WTC11 (cell line): ENCODE results near the gene ANKRD18B.
"Not testable (repeated sequence)": the region's sequence is repeated elsewhere in the genome, so short reads cannot be mapped to it uniquely, and the experiment has no call there.

Experiments
- CREB1 ChIP-seq: sonication (generic); formaldehyde crosslinking; IDR thresholded peaks from 2 replicates; pipeline ENCODE4 v1.8.0; 2023; ENCODE audit warnings: mild to moderate bottlenecking, missing genetic modification reagents
- CTCF ChIP-seq: fragments of 200-600 bp; IDR thresholded peaks from 2 replicates; pipeline ENCODE4 v1.8.0; 2022; ENCODE audit warnings: antibody characterized with exemption
- ETV6 ChIP-seq: sonication (generic); formaldehyde crosslinking; IDR thresholded peaks from 2 replicates; pipeline ENCODE4 v1.8.1; 2022; ENCODE audit warnings: mild to moderate bottlenecking, missing genetic modification reagents
- FOXJ3 ChIP-seq: sonication (generic); formaldehyde crosslinking; IDR thresholded peaks from 2 replicates; pipeline ENCODE4 v1.9.0; 2021; ENCODE audit warnings: missing genetic modification reagents, mild to moderate bottlenecking, borderline replicate concordance
- FOXP4 ChIP-seq: sonication (generic); formaldehyde crosslinking; IDR thresholded peaks from 2 replicates; pipeline ENCODE4 v1.8.0; 2022; ENCODE audit warnings: mild to moderate bottlenecking, missing genetic modification reagents
- MAX ChIP-seq: sonication (generic); formaldehyde crosslinking; IDR thresholded peaks from 2 replicates; pipeline ENCODE4 v1.8.0; 2022; ENCODE audit warnings: mild to moderate bottlenecking, missing genetic modification reagents
- USF1 ChIP-seq: sonication (generic); formaldehyde crosslinking; IDR thresholded peaks from 2 replicates; pipeline ENCODE4 v1.8.0; 2022; ENCODE audit warnings: mild to moderate bottlenecking, missing genetic modification reagents

GRCh38 chr9:33549418-33549817, 25.4 kb downstream of the ANKRD18B start:
- not testable (repeated sequence) for TF ChIP-seq CTCF; MAX; FOXP4; FOXJ3 (CRISPR knock-in tag); USF1 (CRISPR knock-in tag); ETV6 (CRISPR knock-in tag); CREB1 (CRISPR knock-in tag)
